SK-N-SH treated with all-trans-retinoic acid at 6 μM for 48 hours (cell line): ENCODE data around the gene SLC38A10.

Experiments used
- ATAC-seq: fragments of 200-7000 bp; cut with Tn5 transposase; 3 replicates; pipeline ENCODE4 v1.9.1; 2020; ENCODE audit warnings: mild to moderate bottlenecking, moderate library complexity
- ARNTL ChIP-seq: fragments of 450-650 bp; formaldehyde crosslinking; IDR thresholded peaks from 2 replicates; pipeline ENCODE4 v1.5.0; 2020; ENCODE audit warnings: low read depth, mild to moderate bottlenecking, moderate library complexity, borderline replicate concordance
- BACH2 ChIP-seq: fragments of 250-450 bp; sonication (Bioruptor Pico); IDR thresholded peaks from 2 replicates; pipeline ENCODE4 v1.9.0; 2021; ENCODE audit warnings: mild to moderate bottlenecking, borderline replicate concordance
- CSDC2 ChIP-seq: fragments of 250-450 bp; sonication (Bioruptor Pico); IDR thresholded peaks from 2 replicates; pipeline ENCODE4 v1.5.0; 2020; ENCODE audit warnings: mild to moderate bottlenecking, moderate library complexity
- CSRNP3 ChIP-seq: fragments of 250-450 bp; sonication (Bioruptor Pico); IDR thresholded peaks from 2 replicates; pipeline ENCODE4 v1.5.1; 2021; ENCODE audit warnings: mild to moderate bottlenecking, moderate library complexity
- ESRRG ChIP-seq: fragments of 250-450 bp; sonication (Bioruptor Pico); IDR thresholded peaks from 2 replicates; pipeline ENCODE4 v1.6.1; 2021; ENCODE audit warnings: mild to moderate bottlenecking
- GLIS3 ChIP-seq: fragments of 250-450 bp; sonication (Bioruptor Pico); IDR thresholded peaks from 2 replicates; pipeline ENCODE4 v1.5.0; 2020; ENCODE audit warnings: mild to moderate bottlenecking, moderate library complexity
- PATZ1 ChIP-seq: fragments of 250-450 bp; sonication (Bioruptor Pico); IDR thresholded peaks from 2 replicates; pipeline ENCODE4 v1.8.0; 2020; ENCODE audit warnings: mild to moderate bottlenecking, moderate library complexity, borderline replicate concordance
- POU6F1 ChIP-seq: fragments of 250-450 bp; sonication (Bioruptor Pico); IDR thresholded peaks from 2 replicates; pipeline ENCODE4 v1.8.0; 2021; ENCODE audit warnings: low read depth, mild to moderate bottlenecking, moderate library complexity, borderline replicate concordance
- RARB ChIP-seq: fragments of 250-450 bp; sonication (Bioruptor Pico); IDR thresholded peaks from 2 replicates; pipeline ENCODE4 v1.8.0; 2021; ENCODE audit warnings: mild to moderate bottlenecking, moderate library complexity
- SNAI2 ChIP-seq: fragments of 250-450 bp; sonication (Bioruptor Pico); IDR thresholded peaks from 2 replicates; pipeline ENCODE4 v1.5.0; 2020; ENCODE audit warnings: mild to moderate bottlenecking, moderate library complexity
- TCF4 ChIP-seq: fragments of 250-450 bp; sonication (Bioruptor Pico); IDR thresholded peaks from 2 replicates; pipeline ENCODE4 v1.8.0; 2021; ENCODE audit warnings: mild to moderate bottlenecking, moderate library complexity, borderline replicate concordance
- TOX ChIP-seq: fragments of 250-450 bp; sonication (Bioruptor Pico); IDR thresholded peaks from 2 replicates; pipeline ENCODE4 v1.8.0; 2021; ENCODE audit warnings: mild to moderate bottlenecking, moderate library complexity, borderline replicate concordance
- TSHZ2 ChIP-seq: fragments of 250-450 bp; sonication (Bioruptor Pico); IDR thresholded peaks from 2 replicates; pipeline ENCODE4 v1.5.0; 2020; ENCODE audit warnings: mild to moderate bottlenecking, moderate library complexity
- ZC3H10 ChIP-seq: fragments of 250-450 bp; sonication (Bioruptor Pico); IDR thresholded peaks from 2 replicates; pipeline ENCODE4 v1.5.1; 2021; ENCODE audit warnings: mild to moderate bottlenecking, moderate library complexity
- TF ChIP-seq, protein P1 (sequence below): fragments of 250-450 bp; sonication (Bioruptor Pico); IDR thresholded peaks from 2 replicates; pipeline ENCODE4 v1.5.1; 2020; ENCODE audit warnings: low read depth, mild to moderate bottlenecking, moderate library complexity

SLC38A10 gene

GRCh38 chr17:81317961-81318605 is 23.0 kb upstream of the SLC38A10 start (continued):
- TF ChIP-seq RARB (CRISPR knock-in tag), result no peak
- no peak for TF ChIP-seq GLIS3 (CRISPR knock-in tag)
- no peak for TF ChIP-seq ZC3H10 (CRISPR knock-in tag)
- TF ChIP-seq SNAI2 (CRISPR knock-in tag), result no peak
- no peak for TF ChIP-seq POU6F1 (CRISPR knock-in tag)

GRCh38 chr17:81317530-81317821 is 22.4 kb upstream of the SLC38A10 start:
- TF ChIP-seq ESRRG (CRISPR knock-in tag) (no peak), ZC3H10 (CRISPR knock-in tag) (no peak), SNAI2 (CRISPR knock-in tag) (no peak), TSHZ2 (CRISPR knock-in tag) (no peak), PATZ1 (CRISPR knock-in tag) (no peak), ARNTL (no peak), GLIS3 (CRISPR knock-in tag) (no peak), TCF4 (no peak), POU6F1 (CRISPR knock-in tag) (no peak), BACH2 (CRISPR knock-in tag) (no peak), CSDC2 (no peak)
- no peak for ATAC-seq

- TF ChIP-seq ZC3H10 (CRISPR knock-in tag) (no peak), ARNTL (no peak), TOX (CRISPR knock-in tag) (no peak), CSRNP3 (no peak)
- TF ChIP-seq, protein P1, sequence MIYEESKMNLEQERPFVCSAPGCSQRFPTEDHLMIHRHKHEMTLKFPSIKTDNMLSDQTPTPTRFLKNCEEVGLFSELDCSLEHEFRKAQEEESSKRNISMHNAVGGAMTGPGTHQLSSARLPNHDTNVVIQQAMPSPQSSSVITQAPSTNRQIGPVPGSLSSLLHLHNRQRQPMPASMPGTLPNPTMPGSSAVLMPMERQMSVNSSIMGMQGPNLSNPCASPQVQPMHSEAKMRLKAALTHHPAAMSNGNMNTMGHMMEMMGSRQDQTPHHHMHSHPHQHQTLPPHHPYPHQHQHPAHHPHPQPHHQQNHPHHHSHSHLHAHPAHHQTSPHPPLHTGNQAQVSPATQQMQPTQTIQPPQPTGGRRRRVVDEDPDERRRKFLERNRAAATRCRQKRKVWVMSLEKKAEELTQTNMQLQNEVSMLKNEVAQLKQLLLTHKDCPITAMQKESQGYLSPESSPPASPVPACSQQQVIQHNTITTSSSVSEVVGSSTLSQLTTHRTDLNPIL (CRISPR knock-in tag), result no peak
- no peak for ATAC-seq
Observed at GRCh38 chr17:81315885-81316391, 20.8 kb upstream of the SLC38A10 start.
